ENCODE data around the gene XPO1.

The XPO1 gene

DNA sequence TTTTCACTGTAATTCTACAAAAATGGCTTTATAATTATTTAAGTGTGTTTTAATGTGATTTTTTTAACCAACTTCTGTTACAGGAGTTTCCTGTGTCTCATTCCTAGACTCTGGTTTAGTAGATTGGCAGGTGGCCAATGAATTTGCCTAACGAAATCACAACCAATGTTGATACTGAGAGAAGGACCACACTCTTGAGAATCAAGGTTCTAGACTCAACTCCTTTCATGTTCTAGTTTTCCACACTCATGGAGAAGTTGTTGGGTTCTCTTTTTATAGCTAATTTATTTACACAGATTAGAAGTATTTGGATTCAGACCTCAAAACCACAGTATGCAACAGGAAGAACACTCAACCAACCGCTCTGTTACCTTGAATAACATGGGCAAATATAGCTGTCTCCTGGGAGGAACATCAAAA is 44.6 kb downstream of the XPO1 start:
- H3K79me2 ChIP-seq (ENCODE audit: insufficient read depth, low read length): peaks cover 43% of the 10 kb centered on the region

DNA sequence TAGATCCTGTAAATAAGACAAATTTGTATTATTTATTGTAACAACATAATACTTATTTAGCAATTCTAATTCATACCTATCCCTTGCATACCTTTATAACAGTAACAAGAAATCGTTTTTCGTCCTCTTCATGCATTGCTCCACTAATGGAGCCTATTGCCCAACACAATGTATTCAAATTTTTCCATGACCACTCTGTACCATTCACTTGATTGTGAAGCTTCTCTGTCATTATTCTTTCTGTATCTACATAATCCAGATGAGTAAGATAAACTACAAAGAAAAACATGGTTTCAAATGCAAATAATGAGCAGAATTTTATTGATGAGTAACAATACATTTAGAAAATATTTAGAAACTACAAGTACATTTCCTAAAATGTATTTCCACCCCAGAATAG is 45.7 kb downstream of the XPO1 start:
- no peak overlapping the region for H3K27ac ChIP-seq (ENCODE audit: low read depth, low read length)
- TF ChIP-seq, protein P1, sequence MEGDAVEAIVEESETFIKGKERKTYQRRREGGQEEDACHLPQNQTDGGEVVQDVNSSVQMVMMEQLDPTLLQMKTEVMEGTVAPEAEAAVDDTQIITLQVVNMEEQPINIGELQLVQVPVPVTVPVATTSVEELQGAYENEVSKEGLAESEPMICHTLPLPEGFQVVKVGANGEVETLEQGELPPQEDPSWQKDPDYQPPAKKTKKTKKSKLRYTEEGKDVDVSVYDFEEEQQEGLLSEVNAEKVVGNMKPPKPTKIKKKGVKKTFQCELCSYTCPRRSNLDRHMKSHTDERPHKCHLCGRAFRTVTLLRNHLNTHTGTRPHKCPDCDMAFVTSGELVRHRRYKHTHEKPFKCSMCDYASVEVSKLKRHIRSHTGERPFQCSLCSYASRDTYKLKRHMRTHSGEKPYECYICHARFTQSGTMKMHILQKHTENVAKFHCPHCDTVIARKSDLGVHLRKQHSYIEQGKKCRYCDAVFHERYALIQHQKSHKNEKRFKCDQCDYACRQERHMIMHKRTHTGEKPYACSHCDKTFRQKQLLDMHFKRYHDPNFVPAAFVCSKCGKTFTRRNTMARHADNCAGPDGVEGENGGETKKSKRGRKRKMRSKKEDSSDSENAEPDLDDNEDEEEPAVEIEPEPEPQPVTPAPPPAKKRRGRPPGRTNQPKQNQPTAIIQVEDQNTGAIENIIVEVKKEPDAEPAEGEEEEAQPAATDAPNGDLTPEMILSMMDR (IDR thresholded peaks at IDR 0.05; ENCODE audit: insufficient read depth, low read length, poor library complexity, severe bottlenecking): no peak
- TF ChIP-seq EZH2phosphoT487 (conservative IDR thresholded peaks at IDR 0.05; ENCODE audit: low read length): no peak
- no peak overlapping the region for H3K4me2 ChIP-seq (ENCODE audit: low read depth, low read length, poor library complexity, severe bottlenecking)
- H2AFZ ChIP-seq (ENCODE audit: low read depth, low read length, severe bottlenecking): no peak overlapping the region
- no peak overlapping the region for H3K4me3 ChIP-seq (ENCODE audit: insufficient read depth, low read length, poor library complexity, severe bottlenecking)
- H3F3A ChIP-seq (ENCODE audit: insufficient read depth): peaks cover 33% of the 10 kb centered on the region
- H3K36me3 ChIP-seq (ENCODE audit: low read length): peaks cover 72% of the 10 kb centered on the region
- no peaks in the 10 kb centered on the region for H3K9me3 ChIP-seq (ENCODE audit: insufficient read depth, low read length)
- H4K20me1 ChIP-seq (ENCODE audit: low read depth, low read length): peaks cover 20% of the 10 kb centered on the region
- no peaks in the 10 kb centered on the region for H3K9me2 ChIP-seq (replicated peaks; ENCODE audit: insufficient read depth, low read length)
- no peaks in the 10 kb centered on the region for H3K27me3 ChIP-seq (ENCODE audit: low read length)
- H3K79me2 ChIP-seq (ENCODE audit: insufficient read depth, low read length): peaks cover 47% of the 10 kb centered on the region
- H3K9ac ChIP-seq (ENCODE audit: low read length): no peak overlapping the region

More for the DNA sequence above, 44.6 kb downstream of the XPO1 start:
- Histone ChIP-seq H3K36me3 (ENCODE audit: low read length) (peaks cover 72% of the 10 kb centered on the region), H3F3A (ENCODE audit: insufficient read depth) (peaks cover 28% of the 10 kb centered on the region), H3K9ac (ENCODE audit: low read length) (no peak overlapping the region), H2AFZ (ENCODE audit: low read depth, low read length, severe bottlenecking) (no peak overlapping the region), H4K20me1 (ENCODE audit: low read depth, low read length) (peaks cover 17% of the 10 kb centered on the region), H3K4me3 (ENCODE audit: insufficient read depth, low read length, poor library complexity, severe bottlenecking) (no peak overlapping the region), H3K9me2 (replicated peaks; ENCODE audit: insufficient read depth, low read length) (no peaks in the 10 kb centered on the region), H3K4me2 (ENCODE audit: low read depth, low read length, poor library complexity, severe bottlenecking) (no peak overlapping the region), H3K27me3 (ENCODE audit: low read length) (no peaks in the 10 kb centered on the region), H3K27ac (ENCODE audit: low read depth, low read length) (no peak overlapping the region; the same call in 1 of the 2 replicates), H3K9me3 (ENCODE audit: insufficient read depth, low read length) (no peaks in the 10 kb centered on the region)
- TF ChIP-seq, protein P1 (IDR thresholded peaks at IDR 0.05; ENCODE audit: insufficient read depth, low read length, poor library complexity, severe bottlenecking): no peak
- no peak for TF ChIP-seq EZH2phosphoT487 (conservative IDR thresholded peaks at IDR 0.05; ENCODE audit: low read length)

DNA sequence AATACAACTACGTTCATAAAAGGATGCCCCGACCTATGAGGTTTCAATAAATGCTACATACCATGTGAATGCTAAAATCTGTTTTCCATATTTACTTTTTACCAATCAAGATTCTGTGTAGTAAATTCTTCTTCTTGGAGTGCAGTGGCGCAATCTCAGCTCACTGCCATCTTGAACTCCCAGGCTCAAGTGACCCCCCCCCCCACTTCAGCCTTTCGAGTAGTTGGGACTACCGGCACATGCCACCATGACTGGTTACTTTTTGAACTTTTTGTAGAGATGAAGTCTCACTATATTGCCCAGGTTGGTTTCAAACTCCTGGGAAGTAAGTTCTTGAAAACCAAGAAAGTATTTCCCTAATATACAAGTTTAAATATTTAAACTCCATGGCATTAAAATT is 52.9 kb downstream of the XPO1 start:
- Histone ChIP-seq H3K4me3 (ENCODE audit: insufficient read depth, low read length, poor library complexity, severe bottlenecking) (no peak overlapping the region), H3K27me3 (ENCODE audit: low read length) (no peaks in the 10 kb centered on the region), H3K36me3 (ENCODE audit: low read length) (peaks cover 63% of the 10 kb centered on the region), H2AFZ (ENCODE audit: low read depth, low read length, severe bottlenecking) (no peak overlapping the region), H3K9ac (ENCODE audit: low read length) (no peak overlapping the region), H3K27ac (ENCODE audit: low read depth, low read length) (no peak overlapping the region), H3F3A (ENCODE audit: insufficient read depth) (peaks cover 46% of the 10 kb centered on the region), H3K4me2 (ENCODE audit: low read depth, low read length, poor library complexity, severe bottlenecking) (no peak overlapping the region), H3K9me3 (ENCODE audit: insufficient read depth, low read length) (no peaks in the 10 kb centered on the region), H4K20me1 (ENCODE audit: low read depth, low read length) (peaks cover 9% of the 10 kb centered on the region; the same call in 1 of the 2 replicates), H3K79me2 (ENCODE audit: insufficient read depth, low read length) (peaks cover 18% of the 10 kb centered on the region), H3K9me2 (replicated peaks; ENCODE audit: insufficient read depth, low read length) (no peaks in the 10 kb centered on the region)
- TF ChIP-seq EZH2phosphoT487 (conservative IDR thresholded peaks at IDR 0.05; ENCODE audit: low read length): no peak
- TF ChIP-seq, protein P1 (IDR thresholded peaks at IDR 0.05; ENCODE audit: insufficient read depth, low read length, poor library complexity, severe bottlenecking): no peak

Measured in SU-DHL-6 (cell line).